HG02885 (cell line): ENCODE measurements around the gene XYLT2.

Experiments
- ATAC-seq: cut with Tn5 transposase; IDR thresholded peaks from one replicate; pipeline ENCODE4 v1.9.1; 2021; ENCODE audit warnings: mild to moderate bottlenecking; ENCODE audit not compliant: unreplicated experiment, poor library complexity

The XYLT2 gene

DNA sequence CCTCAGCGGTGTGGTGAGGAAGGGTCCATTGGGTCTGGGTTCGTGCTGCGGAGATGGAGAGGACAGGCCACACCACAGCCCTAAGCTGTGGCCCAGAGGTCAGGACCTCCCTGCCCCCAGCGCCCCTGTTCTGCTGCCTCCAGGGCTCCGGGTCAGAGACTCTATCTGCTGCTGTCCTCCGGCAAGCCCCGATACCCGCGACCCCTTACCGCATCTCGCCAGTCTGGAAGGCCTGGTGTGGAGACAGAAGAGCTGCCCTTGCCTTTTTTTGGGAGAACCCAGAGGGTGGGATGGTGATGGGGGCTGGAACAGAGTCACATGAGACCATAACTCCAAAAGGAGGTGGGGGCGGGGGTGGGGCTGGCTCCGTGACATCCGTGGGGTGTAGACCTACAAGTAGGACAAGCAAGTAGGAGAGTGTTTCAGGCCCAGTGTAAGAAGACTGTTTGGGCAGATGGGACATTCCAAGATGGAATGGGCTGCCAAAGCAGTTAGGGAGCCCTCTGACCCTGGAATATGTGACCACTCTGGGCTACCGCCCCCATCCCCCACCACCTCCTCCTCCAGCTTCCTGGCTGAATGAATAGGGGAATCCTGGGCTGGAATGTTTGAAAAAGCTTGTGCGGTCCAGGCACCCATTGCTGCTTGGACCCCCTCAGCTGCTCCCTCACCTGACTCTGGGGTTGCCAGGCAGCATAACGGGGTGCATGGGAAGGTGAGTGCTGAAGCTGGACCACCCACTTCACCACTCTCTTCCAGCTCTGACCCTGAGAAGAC lies 1.4 kb downstream of the XYLT2 start:
- ATAC-seq, result no peak

- ATAC-seq, result no peak
Measured at GRCh38 chr17:50347894-50348291, 2.0 kb downstream of the XYLT2 start.

GRCh38 chr17:50348522-50349242 lies 2.8 kb downstream of the XYLT2 start:
- ATAC-seq, result no peak

GRCh38 chr17:50349243-50349600 lies 3.3 kb downstream of the XYLT2 start:
- no peak for ATAC-seq

GRCh38 chr17:50350733-50351132 lies 4.8 kb downstream of the XYLT2 start:
- no peak for ATAC-seq

DNA sequence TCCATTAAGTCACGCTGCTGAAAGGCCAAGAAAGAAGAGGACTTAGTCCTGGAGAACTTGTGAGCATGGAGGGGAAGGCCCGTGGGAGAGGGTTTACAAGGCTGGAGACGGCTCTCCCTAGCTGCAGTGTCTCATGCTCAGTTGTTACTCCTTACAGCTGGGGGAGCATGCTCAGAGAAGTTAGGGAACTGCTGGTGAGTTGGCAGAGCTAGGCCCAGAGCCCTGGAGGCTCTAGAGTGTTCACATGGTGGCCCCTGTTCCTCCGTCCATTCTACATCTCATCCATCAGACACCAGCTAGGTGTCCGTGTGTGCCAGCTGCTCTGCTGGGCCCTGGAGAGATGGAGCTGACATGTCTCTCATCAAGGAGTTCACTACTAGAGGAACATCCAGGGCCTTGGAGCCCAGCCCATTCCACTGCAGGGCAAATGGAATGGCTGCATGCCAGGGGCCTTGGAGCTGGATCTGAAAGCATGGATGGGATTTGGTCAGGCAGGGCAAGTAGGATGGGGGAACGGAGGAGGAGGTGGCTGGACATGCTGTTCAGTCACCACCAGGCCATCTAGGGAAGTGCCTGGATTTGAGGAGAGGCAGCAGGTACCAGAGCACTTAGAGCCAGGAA lies 6.3 kb downstream of the XYLT2 start:
- ATAC-seq, result no peak

- no peak for ATAC-seq
Measured at GRCh38 chr17:50352693-50353599, 7.0 kb downstream of the XYLT2 start.

DNA sequence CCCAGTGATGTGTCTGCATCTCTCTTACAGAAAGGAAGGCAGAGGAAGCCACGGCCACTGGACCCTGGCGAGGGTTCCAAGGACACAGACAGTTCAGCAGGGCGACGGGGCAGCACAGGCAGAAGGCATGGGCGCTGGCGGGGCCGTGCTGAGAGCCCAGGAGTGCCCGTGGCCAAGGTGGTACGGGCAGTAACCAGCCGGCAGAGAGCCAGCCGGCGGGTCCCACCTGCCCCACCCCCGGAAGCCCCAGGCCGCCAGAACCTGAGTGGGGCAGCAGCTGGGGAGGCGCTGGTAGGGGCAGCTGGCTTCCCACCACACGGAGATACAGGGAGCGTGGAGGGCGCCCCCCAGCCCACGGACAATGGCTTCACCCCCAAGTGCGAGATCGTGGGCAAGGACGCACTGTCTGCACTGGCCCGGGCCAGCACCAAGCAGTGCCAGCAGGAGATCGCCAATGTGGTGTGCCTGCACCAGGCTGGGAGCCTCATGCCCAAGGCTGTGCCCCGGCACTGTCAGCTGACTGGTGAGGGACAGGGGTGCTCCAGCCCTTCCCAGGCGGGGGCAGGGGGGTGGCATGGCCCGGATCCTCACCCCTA lies 7.8 kb downstream of the XYLT2 start:
- no peak for ATAC-seq

- ATAC-seq, result no peak
Measured at GRCh38 chr17:50354198-50354597, 8.3 kb downstream of the XYLT2 start.

DNA sequence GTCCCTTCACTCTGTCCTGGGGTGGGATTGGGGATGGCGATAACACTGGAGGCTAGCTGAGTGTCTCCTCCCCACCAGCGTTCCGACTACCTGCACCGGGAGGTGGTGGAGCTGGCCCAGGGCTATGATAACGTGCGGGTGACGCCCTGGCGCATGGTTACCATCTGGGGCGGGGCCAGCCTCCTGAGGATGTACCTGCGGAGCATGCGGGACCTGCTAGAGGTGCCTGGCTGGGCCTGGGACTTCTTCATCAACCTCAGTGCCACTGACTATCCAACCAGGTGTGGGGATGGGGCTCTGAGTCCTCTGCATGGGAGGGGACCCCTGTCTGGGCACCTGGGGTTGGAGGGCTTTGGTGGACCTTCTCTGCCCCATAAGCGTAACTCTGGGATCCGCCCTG lies 8.8 kb downstream of the XYLT2 start:
- no peak for ATAC-seq

DNA sequence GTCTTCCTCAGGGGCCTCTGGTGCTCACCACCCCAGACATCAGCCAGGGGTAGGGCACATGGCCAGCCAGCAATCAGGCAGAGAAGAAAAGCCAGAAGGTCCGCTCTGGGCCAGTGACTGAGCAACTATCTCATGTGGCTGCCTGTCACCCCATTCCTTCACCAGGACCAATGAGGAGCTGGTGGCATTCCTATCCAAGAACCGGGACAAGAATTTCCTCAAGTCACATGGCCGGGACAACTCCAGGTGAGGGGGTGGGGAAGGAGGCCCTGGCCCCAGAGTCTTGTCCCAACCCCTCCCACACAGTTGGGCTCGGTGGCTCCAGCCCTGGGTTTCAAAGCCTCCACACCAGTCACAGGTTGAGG lies 9.4 kb downstream of the XYLT2 start:
- no peak for ATAC-seq

DNA sequence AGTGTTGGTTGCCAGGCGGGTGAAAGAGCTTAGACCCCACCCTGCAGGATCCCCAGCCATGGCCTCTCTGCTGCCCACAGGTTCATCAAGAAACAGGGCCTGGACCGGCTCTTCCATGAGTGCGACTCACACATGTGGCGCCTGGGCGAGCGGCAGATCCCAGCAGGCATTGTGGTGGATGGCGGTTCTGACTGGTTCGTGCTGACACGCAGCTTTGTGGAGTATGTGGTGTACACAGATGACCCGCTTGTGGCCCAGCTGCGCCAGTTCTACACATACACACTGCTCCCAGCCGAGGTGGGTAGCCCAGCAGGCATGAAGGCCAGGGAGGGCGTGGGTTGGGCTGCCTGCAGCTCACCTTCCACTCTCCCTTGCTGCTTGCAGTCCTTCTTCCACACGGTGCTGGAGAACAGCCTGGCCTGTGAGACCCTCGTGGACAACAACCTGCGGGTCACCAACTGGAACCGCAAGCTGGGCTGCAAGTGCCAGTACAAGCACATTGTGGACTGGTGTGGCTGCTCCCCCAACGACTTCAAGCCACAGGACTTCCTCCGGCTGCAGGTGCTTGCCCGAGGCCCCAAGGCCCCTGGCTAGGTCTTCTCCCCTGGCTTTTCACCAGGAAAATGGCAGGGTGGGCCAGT lies 9.9 kb downstream of the XYLT2 start:
- no peak for ATAC-seq

- ATAC-seq, result no peak
Measured at GRCh38 chr17:50356418-50356817, 10.5 kb downstream of the XYLT2 start.

- ATAC-seq, result no peak
Measured at GRCh38 chr17:50356892-50357510, 11.1 kb downstream of the XYLT2 start.

DNA sequence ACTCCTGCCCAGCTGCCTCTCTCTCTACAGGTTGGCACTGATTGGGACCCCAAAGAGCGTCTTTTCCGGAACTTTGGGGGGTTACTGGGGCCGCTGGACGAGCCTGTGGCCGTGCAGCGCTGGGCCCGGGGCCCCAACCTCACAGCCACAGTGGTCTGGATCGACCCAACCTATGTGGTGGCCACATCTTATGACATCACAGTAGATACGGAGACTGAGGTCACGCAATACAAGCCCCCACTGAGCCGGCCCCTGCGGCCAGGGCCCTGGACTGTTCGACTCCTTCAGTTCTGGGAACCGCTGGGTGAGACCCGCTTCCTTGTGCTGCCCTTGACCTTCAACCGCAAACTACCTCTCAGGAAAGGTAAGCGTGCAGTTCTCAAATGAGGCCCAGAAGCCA lies 12.3 kb downstream of the XYLT2 start:
- no peak for ATAC-seq

DNA sequence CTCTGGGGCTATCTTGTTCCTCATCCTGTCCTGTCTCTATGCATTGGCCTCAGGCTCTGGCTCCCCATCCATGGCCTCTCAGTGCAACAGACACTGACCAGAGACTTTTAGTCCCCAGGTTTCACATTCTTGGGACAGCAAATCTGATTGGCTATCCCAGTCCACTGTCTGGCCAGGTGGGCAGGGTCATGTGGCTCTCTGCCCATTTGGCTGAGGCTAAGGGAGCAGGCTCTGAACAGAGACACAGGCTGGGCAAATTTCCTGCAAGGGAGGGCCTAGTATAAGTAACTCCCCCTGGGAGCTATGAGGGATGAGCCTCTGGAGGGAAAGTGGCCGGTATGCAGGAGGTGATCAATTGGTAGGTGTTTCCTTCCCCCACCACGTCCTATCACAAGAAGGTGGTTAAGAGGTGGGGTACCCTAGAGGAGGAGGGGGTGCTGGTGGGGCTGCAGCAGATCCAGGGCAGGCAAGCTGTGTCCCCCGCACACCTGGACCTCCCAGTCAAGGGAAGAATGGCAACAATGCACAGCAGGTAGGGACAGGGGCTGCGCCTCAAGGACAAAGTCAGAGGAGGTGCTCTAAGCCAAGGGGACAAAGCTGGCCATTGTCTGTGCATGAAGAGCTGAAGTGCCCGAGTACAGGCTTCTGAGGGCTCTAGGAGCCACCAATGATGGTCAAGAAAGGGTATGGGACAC lies 13.2 kb downstream of the XYLT2 start:
- ATAC-seq, result no peak

GRCh38 chr17:50359998-50360461 lies 14.1 kb downstream of the XYLT2 start:
- no peak for ATAC-seq

GRCh38 chr17:50360486-50361115 lies 14.7 kb downstream of the XYLT2 start:
- no peak for ATAC-seq
